Activated naive CD4-positive, alpha-beta T cell treated with anti-CD3 and anti-CD28 coated beads, Interleukin-2, amount 50 U/mL, for 16 hours (primary cell): Measurements from ENCODE around the gene THPO.
A peak's percentile ranks its signal among the peaks of the same experiment; 100 is the strongest.

Source experiments
- DNase-seq: peaks from one replicate; pipeline ENCODE4 v3.0.0-alpha.2; 2020

The THPO gene

DNA sequence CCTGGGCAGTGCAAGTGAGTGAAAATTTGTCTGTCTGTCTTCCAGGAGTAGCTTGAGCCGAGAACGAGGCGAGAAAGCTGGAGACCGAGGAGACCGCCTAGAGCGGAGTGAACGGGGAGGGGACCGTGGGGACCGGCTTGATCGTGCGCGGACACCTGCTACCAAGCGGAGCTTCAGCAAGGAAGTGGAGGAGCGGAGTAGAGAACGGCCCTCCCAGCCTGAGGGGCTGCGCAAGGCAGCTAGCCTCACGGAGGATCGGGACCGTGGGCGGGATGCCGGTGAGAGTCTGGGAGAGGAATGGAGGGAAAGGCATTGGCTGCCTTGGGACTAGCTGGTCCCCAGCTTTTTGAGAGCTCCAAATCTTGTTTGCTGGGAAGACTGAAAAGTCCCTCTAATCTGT, 50.8 kb downstream of the THPO start:
- DNase-seq = no peak

DNA sequence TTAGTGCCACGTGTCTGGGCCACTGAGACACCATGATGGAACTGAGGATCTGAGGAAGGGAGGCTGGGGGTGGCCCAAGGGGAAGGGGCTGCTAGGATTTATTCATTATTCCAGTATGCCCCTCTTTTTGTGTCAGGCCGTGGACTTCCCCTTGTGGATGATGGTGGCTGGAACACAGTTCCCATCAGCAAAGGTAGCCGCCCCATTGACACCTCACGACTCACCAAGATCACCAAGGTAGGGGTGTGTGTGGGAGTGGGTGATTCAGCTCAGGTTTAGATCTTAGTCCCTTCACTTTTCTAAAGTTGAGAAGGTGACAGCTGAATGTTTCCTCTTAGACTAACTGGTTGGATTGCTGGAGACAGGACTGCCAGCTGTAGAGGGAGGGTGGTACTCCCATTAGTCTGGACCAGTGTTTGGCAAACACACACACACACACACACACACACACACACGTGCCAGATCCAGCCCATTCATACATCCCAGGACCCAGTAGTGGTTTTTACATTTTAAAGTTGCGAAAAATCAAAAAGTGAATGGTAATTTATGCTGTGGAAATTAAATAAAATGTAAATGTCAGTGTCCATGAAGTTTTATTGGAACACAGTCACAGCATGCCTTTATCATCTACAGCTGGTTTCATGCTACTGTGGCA, 52.2 kb downstream of the THPO start:
- peak; percentile 66 for DNase-seq

DNA sequence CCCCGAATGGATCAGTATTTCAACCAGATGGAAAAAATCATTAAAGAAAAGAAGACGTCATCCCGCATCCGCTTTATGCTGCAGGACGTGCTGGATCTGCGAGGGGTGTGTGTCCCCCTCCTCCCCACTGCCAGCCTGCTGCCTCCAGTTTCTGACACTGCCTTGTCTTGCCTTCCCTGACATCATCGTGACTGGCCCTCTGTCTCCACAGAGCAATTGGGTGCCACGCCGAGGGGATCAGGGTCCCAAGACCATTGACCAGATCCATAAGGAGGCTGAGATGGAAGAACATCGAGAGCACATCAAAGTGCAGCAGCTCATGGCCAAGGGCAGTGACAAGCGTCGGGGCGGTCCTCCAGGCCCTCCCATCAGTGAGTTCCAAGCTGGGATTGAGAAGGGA, 52.7 kb downstream of the THPO start:
- no peak for DNase-seq

DNA sequence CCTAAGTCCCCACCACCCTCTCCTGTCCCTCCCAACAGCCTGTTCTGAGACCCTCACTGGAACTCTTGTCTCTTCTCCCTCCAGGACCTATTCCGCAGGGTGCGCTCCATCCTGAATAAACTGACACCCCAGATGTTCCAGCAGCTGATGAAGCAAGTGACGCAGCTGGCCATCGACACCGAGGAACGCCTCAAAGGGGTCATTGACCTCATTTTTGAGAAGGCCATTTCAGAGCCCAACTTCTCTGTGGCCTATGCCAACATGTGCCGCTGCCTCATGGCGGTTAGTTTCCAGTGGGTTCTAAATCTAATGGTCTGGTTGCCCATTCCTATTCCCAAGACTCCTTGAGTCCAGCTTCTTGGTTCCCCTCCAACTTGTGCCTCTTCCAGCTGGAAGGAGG, 54.3 kb downstream of the THPO start:
- no peak for DNase-seq

DNA sequence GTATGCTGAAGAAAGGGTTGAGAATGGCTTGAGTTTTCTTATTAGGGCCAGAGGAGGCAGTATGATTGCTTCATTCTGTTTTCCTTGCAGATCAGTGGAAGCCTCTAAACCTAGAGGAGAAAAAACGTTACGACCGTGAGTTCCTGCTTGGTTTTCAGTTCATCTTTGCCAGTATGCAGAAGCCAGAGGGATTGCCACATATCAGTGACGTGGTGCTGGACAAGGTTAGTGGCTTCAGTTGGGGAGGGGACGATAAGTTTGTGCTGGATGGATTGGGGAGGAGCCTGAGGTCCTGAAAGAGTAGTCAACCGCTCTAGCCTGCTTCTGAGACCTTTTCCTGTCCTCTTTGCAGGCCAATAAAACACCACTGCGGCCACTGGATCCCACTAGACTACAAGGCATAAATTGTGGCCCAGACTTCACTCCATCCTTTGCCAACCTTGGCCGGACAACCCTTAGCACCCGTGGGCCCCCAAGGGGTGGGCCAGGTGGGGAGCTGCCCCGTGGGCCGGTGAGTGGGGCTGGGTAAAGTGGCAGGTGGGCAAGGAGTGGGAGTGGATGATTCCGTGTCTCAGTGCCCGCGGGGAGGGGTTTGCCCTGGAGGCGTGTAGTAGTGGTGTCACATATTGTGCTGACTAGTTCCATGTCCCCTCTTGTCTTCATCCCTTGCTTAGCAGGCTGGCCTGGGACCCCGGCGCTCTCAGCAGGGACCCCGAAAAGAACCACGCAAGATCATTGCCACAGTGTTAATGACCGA, 55.1 kb downstream of the THPO start:
- DNase-seq = no peak
